ENCODE measurements around the gene NFYC.

Gene NFYC

DNA sequence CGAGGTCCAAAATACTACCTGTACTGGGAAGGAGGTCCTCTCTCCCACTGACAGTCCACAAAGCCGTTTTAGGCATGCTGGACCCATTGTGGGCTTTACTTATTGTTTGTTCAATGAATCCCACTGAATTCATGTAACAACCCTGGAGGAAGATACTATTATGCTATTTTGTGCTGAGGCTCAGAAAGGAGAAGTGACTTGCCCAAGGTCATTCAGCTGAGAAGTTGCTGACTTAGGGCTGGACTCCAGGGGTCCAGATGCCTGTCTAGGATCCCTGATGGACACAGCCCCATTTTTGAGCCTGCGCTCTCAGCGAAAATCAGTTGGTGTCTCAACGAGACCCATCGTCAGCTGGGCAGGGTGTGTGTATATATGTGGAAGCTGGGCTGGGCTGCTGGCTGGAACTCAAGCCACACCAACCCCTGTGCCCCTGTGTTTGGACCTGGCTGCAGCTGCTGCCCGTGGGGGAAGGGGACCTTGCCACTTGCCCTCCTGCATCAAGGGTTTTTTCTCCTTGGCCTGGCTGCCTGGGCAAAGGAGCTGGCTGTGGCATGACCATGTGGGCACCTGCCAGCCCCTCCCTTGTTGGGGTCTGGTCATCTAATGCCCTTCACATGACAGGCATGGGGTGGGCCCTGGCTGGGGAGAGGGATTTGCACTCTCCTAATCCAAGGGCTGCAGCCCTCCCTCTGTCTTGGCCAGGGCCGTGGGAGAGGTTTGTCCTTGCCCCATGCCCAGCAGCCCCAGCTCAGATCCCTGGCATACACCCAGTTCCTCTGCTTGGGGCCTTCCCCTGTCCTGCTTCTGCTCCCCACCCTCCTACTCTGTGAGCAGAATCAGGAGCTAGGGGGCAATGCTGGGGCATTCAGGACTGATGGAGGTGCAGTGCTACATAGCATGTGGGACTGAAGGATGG lies 107.1 kb downstream of the NFYC start:
- no peak for DNase-seq

DNA sequence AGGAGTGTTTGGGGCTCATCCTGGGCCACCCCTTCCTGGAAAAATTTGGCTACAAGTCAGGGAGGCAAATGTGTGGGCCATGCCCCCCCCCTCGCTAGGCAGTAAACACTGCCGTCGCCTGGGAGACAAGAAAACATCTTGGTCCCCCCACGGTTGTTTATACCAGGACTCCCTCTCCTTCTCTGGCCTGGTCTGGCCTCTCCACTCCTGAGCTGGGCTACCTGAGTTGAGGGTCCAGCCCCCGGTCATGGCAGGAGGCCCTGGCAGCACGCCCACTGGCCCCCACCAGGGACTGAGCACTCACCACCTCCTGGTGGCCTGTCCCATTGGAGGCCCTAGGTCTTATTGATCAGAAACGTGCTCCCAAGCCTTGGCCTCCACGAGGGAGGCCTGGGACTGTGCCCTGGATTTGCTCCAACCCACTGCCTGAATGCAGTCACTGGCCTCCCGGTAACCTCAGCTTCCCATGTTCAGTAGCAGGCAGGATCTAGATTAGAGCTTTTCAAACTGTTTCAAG lies 107.9 kb downstream of the NFYC start:
- DNase-seq: no peak

DNA sequence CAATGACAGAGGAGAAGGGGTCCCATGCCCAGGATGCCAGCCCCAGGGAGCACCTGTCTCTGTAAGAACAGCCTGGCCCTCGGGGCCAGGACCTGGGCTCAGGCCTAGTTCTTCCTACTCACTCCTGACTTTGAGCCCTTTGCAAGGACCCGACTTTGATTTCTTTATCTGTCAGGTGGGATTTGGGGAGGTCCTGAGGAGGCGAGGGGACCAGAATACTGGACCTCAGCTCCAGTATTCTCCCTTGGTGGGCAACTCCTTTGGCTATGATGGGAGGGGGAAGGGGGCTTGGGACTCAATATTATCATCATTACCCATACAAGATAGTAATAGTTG lies 110.2 kb downstream of the NFYC start:
- DNase-seq: no peak

GRCh38 chr1:40802078-40802741 lies 110.7 kb downstream of the NFYC start:
- peak; percentile 22 for DNase-seq

GRCh38 chr1:40802742-40803113 lies 111.2 kb downstream of the NFYC start:
- no peak for DNase-seq

DNA sequence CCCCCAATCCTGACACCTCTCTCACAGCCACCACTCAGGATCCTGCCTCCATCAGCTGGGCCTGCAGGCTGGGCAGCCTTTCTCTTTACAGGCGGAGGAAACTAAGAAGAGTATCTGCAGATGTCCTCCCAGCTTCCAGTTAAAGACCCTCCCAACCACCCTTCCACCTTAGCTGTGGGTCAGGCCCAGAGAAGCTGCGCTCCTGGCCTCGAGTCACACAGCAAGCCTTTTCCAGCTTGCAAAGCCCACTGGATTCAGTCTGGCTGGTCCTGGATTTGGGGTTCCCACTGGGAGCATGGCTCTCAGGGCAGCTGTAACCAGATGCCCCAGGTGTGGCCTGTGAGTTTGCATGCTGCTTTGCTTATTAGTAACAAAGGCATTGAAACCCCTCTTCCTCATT lies 111.9 kb downstream of the NFYC start:
- DNase-seq: no peak

DNA sequence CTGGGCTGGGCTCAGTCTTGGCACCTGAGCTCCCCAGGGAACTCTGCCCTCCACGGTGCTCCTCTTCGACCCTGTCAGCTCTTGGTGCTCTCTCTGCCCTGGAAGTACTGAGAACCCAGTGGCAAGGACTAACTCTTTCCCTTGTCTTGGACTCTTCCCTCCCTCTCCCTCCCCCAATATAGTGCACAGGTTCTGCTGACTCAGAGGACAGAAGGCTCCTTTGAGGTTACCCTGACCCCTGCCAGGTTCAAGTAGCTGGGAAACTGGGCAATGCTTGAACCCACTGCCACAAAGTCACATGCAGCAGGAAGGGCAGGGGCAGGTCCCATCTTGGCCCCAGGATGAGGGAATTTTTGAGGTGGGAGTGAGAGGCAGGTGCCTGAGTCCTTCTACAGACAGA lies 112.4 kb downstream of the NFYC start:
- DNase-seq: no peak

DNA sequence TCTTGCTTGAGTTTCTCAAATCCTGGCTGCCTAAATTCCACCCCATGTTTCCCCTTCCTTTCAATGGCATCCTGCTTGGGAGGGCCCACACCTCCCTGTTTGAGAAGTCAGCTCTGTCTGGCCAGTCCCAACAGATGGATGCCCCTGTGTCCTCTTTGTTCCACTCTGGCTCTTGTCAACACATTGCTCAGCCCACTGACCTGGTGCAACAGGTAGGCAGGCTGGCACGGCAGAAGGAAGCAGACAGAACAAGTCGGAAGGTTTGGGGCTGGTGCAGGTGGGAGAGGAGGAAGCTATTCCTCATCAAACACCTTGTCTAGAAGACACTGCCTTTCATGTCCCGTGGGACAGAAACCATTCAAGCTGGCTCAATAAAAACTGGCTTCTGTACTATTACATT lies 114.7 kb downstream of the NFYC start:
- DNase-seq: no peak

DNA sequence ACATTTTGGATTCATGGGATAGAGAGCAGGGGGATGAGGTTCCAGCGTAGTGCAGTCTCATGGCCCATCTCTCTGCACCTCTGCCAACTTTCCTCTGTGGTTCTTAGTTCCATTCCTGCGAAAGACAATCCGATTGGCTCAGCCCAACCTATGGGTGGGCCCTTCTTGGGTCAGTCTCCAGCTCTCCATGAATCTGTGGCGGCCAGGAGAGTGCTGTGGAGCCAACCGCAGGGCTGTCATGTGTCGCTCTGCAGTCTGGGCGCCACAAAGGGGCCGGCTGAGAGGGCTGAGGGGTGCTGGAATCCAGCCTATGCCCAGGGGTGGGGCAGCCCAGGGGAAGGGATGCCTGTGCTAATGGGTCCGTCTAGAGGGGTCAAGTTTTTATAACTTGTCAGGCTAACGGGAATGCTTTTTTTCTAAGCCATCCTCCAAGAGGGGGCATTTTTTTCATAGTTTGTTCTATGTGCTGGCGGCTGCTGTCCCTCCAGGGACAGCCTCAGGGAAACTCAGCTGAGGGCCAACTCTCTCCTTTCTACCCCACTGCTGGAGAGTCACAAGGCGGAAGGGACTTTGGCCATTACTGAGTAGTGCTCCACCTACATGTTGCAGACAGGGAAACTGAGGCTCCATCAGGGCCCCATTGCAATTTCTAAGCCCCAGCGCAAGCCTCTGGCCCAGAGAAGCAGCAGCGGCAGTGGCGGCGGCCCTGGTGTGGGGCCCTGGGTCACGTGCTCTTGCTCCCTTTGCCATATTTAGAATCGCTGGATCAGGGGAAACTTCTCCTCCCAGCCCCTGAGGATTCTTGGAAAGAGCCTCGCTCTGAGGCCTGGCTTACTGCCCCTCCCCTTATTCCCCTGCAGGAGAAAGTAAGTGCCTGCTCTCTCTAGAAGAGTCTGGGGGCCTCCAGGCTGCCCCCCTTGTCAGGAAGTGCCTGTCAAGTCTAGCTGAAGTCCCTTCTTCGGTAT lies 115.5 kb downstream of the NFYC start:
- DNase-seq: no peak

DNA sequence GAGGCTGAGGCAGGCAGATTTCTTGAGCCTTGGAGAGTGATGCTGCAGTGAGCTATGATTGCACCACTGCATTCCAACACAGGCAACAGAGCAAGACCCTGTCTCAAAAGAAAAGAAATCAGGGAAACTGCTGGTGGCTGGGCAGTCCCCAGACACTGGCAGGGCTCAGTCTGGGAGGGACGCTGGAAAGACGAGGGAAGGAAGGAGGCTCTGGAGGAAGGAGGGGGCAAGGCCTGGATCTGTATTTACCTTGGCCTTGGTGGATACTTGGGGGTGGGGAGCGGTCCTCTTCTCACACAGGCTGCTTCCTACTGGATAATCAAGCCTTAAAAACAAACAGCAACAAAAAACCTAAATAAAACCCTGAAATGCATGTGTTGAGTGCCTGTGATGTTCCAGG lies 116.5 kb downstream of the NFYC start:
- DNase-seq: no peak

- DNase-seq: no peak
Measured at GRCh38 chr1:40808444-40808843, 116.9 kb downstream of the NFYC start.

- no peak for DNase-seq
Measured at GRCh38 chr1:40808909-40809308, 117.4 kb downstream of the NFYC start.

DNA sequence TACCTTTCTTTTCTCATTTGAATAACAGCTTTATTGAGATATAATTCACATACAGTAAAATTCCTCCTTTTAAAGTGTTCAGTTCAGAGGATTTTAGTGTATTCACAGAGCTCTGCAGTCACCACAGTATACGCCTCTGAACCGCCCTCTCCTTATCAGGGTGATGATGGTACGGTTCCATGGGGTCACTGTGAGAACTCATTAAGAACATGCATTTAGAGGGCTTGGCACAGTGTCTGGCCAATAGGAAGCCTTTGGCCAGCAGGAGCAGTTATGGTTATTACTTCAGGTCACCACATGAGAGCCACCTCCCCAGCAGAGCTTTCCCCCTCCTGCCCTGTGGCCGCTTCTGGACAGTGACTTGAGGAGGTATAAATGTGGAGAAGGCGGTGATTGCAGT lies 119.4 kb downstream of the NFYC start:
- DNase-seq: no peak

- no peak for DNase-seq
Measured at GRCh38 chr1:40815420-40815819, 123.9 kb downstream of the NFYC start.

- DNase-seq: no peak
Measured at GRCh38 chr1:40817791-40818263, 126.3 kb downstream of the NFYC start.

- DNase-seq: no peak
Measured at GRCh38 chr1:40818264-40818961, 126.9 kb downstream of the NFYC start.

- DNase-seq: no peak
Measured at GRCh38 chr1:40819101-40819500, 127.6 kb downstream of the NFYC start.

DNA sequence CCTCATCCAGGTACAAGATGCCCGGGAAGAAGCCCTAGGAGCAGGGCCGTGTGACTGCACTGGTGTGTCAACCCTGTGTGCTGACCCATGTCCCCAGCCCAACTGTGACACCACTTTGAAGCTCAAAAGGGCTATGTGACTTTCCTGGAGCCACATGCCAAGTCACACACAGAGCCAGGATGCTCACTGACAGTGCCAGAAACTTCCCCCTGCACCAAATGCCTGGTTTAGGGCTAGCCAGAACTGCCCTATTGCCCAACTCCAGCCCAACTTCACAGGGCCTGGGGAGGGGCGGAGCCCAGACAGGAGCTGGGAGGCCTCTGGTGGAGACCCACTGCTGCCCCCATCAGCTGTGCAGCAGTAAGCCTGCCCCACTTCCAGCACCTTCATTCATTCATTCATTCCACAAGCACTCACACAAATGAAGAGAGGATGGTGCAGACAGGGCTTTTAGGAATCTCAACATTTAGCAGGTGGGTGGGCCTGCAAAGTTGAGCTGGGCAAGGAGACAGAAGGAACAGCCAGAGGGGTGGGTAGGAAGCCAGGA lies 128.8 kb downstream of the NFYC start:
- DNase-seq: no peak

Measured in GOT3 (cell line).